GM12872 (cell line): ENCODE results near the gene FNDC3A.

Source experiments
- CTCF ChIP-seq: IDR thresholded peaks from 3 replicates; pipeline ENCODE4 v1.5.1; 2011; ENCODE audit warnings: low read depth, mild to moderate bottlenecking, low read length, moderate library complexity; ENCODE audit not compliant: insufficient read depth

FNDC3A gene

GRCh38 chr13:49044008-49044407 is 68.3 kb downstream of the FNDC3A start:
- no peak for TF ChIP-seq CTCF

- no peak for TF ChIP-seq CTCF
Observed at GRCh38 chr13:49044836-49045235, 69.1 kb downstream of the FNDC3A start.

- no peak for TF ChIP-seq CTCF
Observed at GRCh38 chr13:49046002-49046401, 70.3 kb downstream of the FNDC3A start.

- no peak for TF ChIP-seq CTCF
Observed at GRCh38 chr13:49046519-49046918, 70.8 kb downstream of the FNDC3A start.

GRCh38 chr13:49052813-49053212 is 77.1 kb downstream of the FNDC3A start:
- TF ChIP-seq CTCF, result no peak

GRCh38 chr13:49053215-49053614 is 77.5 kb downstream of the FNDC3A start:
- no peak for TF ChIP-seq CTCF

- TF ChIP-seq CTCF, result no peak
Observed at GRCh38 chr13:49053906-49054305, 78.2 kb downstream of the FNDC3A start.

GRCh38 chr13:49055021-49055420 is 79.3 kb downstream of the FNDC3A start:
- no peak for TF ChIP-seq CTCF
